ENCODE results near the gene USP44. TPM values are rescaled to one million over a fixed set of nuclear protein-coding genes. Genes with fewer than 3 reads are reported as not detected.

The USP44 gene
- total RNA-seq, 1 experiment from 2014 or later: 0.17 TPM

DNA sequence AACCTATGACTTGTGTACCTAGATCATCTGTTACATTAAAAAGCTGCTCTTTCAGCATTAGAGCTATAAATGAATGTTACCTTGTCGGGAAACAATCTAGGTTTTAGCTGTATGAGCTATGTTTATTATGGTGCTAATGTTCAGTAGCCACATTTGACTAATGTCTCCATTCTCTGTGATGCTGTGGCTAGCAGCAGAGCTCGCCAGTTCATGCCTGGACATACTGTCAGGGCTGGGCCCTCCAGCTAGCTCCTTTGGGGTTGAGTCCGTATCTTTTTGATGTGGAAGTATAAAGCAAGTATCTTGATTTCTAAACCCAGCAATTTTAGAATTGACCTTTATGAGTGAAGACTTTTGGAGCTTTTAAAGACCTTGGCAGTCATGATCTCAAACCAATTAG, 36.1 kb downstream of the USP44 start:
- H3K9me2 ChIP-seq (ENCODE audit: insufficient read depth): no peaks in the 10 kb centered on the region
- no peaks in the 10 kb centered on the region for H3K4me1 ChIP-seq (ENCODE audit: control insufficient read depth in 1 of 2, insufficient read depth in 2 of 2, low read length in 2 of 2)
- H3K4me3 ChIP-seq (replicated peaks in 1 of 2; ENCODE audit: low read depth in 1 of 2, low read length in 2 of 2): no peak overlapping the region
- TF ChIP-seq SP1 (IDR thresholded peaks at IDR 0.05; ENCODE audit: low read depth) (no peak), EZH2phosphoT487 (IDR thresholded peaks at IDR 0.05; ENCODE audit: borderline replicate concordance) (no peak), SRF (IDR thresholded peaks at IDR 0.05; ENCODE audit: low read depth) (no peak), POLR2AphosphoS5 (IDR thresholded peaks at IDR 0.05; ENCODE audit: low read depth, low read length) (no peak), ZNF274 (IDR thresholded peaks at IDR 0.05; ENCODE audit: low read depth, low read length) (no peak), CEBPB (IDR thresholded peaks at IDR 0.05; ENCODE audit: low read depth) (no peak), YY1 (IDR thresholded peaks at IDR 0.05; ENCODE audit: extremely low read depth, insufficient replicate concordance, low read depth, low read length) (no peak), ZFX (IDR thresholded peaks at IDR 0.05) (no peak), TCF7L2 (IDR thresholded peaks at IDR 0.05; ENCODE audit: borderline replicate concordance, extremely low read depth, insufficient read depth, insufficient read length) (no peak), SIN3A (IDR thresholded peaks at IDR 0.05; ENCODE audit: low read depth) (no peak), EGR1 (IDR thresholded peaks at IDR 0.05; ENCODE audit: low read depth) (no peak), ELF1 (IDR thresholded peaks at IDR 0.05; ENCODE audit: borderline replicate concordance, low read depth) (no peak), EZH2 (IDR thresholded peaks at IDR 0.05) (no peak)
- TF ChIP-seq, protein P1, sequence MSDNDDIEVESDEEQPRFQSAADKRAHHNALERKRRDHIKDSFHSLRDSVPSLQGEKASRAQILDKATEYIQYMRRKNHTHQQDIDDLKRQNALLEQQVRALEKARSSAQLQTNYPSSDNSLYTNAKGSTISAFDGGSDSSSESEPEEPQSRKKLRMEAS (IDR thresholded peaks at IDR 0.05): no peak
- TF ChIP-seq, protein P2, sequence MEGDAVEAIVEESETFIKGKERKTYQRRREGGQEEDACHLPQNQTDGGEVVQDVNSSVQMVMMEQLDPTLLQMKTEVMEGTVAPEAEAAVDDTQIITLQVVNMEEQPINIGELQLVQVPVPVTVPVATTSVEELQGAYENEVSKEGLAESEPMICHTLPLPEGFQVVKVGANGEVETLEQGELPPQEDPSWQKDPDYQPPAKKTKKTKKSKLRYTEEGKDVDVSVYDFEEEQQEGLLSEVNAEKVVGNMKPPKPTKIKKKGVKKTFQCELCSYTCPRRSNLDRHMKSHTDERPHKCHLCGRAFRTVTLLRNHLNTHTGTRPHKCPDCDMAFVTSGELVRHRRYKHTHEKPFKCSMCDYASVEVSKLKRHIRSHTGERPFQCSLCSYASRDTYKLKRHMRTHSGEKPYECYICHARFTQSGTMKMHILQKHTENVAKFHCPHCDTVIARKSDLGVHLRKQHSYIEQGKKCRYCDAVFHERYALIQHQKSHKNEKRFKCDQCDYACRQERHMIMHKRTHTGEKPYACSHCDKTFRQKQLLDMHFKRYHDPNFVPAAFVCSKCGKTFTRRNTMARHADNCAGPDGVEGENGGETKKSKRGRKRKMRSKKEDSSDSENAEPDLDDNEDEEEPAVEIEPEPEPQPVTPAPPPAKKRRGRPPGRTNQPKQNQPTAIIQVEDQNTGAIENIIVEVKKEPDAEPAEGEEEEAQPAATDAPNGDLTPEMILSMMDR (IDR thresholded peaks at IDR 0.05 in 2 of 3, conservative IDR thresholded peaks at IDR 0.05 in 1 of 3; ENCODE audit: borderline replicate concordance in 1 of 3, insufficient read depth in 1 of 3, low read depth in 2 of 3, low read length in 2 of 3): no peak
- TF ChIP-seq, protein P3, sequence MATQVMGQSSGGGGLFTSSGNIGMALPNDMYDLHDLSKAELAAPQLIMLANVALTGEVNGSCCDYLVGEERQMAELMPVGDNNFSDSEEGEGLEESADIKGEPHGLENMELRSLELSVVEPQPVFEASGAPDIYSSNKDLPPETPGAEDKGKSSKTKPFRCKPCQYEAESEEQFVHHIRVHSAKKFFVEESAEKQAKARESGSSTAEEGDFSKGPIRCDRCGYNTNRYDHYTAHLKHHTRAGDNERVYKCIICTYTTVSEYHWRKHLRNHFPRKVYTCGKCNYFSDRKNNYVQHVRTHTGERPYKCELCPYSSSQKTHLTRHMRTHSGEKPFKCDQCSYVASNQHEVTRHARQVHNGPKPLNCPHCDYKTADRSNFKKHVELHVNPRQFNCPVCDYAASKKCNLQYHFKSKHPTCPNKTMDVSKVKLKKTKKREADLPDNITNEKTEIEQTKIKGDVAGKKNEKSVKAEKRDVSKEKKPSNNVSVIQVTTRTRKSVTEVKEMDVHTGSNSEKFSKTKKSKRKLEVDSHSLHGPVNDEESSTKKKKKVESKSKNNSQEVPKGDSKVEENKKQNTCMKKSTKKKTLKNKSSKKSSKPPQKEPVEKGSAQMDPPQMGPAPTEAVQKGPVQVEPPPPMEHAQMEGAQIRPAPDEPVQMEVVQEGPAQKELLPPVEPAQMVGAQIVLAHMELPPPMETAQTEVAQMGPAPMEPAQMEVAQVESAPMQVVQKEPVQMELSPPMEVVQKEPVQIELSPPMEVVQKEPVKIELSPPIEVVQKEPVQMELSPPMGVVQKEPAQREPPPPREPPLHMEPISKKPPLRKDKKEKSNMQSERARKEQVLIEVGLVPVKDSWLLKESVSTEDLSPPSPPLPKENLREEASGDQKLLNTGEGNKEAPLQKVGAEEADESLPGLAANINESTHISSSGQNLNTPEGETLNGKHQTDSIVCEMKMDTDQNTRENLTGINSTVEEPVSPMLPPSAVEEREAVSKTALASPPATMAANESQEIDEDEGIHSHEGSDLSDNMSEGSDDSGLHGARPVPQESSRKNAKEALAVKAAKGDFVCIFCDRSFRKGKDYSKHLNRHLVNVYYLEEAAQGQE (IDR thresholded peaks at IDR 0.05; ENCODE audit: low read depth): no peak
- TF ChIP-seq, protein P4, sequence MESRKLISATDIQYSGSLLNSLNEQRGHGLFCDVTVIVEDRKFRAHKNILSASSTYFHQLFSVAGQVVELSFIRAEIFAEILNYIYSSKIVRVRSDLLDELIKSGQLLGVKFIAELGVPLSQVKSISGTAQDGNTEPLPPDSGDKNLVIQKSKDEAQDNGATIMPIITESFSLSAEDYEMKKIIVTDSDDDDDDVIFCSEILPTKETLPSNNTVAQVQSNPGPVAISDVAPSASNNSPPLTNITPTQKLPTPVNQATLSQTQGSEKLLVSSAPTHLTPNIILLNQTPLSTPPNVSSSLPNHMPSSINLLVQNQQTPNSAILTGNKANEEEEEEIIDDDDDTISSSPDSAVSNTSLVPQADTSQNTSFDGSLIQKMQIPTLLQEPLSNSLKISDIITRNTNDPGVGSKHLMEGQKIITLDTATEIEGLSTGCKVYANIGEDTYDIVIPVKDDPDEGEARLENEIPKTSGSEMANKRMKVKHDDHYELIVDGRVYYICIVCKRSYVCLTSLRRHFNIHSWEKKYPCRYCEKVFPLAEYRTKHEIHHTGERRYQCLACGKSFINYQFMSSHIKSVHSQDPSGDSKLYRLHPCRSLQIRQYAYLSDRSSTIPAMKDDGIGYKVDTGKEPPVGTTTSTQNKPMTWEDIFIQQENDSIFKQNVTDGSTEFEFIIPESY (IDR thresholded peaks at IDR 0.05; ENCODE audit: extremely low read depth, insufficient replicate concordance, low read length): no peak
- TF ChIP-seq, protein P5, sequence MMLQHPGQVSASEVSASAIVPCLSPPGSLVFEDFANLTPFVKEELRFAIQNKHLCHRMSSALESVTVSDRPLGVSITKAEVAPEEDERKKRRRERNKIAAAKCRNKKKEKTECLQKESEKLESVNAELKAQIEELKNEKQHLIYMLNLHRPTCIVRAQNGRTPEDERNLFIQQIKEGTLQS (IDR thresholded peaks at IDR 0.05): no peak
- ATAC-seq: no peak
- CTCF ChIA-PET: no interaction called here
- H3K4me2 ChIP-seq (ENCODE audit: low read length): no peak overlapping the region
- POLR2A ChIA-PET: no interaction called here
- H3K79me2 ChIP-seq (ENCODE audit: insufficient read depth, low read length): peaks cover 4% of the 10 kb centered on the region; the same call in 1 of the 2 replicates
- peaks cover 32 to 36% of the 10 kb centered on the region in 2 experiments for H3K36me3 ChIP-seq (ENCODE audit: control insufficient read depth in 1 of 2, insufficient read depth in 2 of 2, low read length in 2 of 2)
- H4K20me1 ChIP-seq (ENCODE audit: insufficient read depth): no peaks in the 10 kb centered on the region
- no peaks in the 10 kb centered on the region for H3K27me3 ChIP-seq (ENCODE audit: insufficient read depth, low read length)
- BruUV-seq (replicated peaks): no TSS peak
- no peaks in the 10 kb centered on the region for H3K9me3 ChIP-seq (ENCODE audit: control insufficient read depth in 1 of 2, insufficient read depth in 1 of 2, low read depth in 1 of 2, low read length in 2 of 2)
- no peak overlapping the region for H3K9ac ChIP-seq (ENCODE audit: low read length)
- no peak for DNase-seq (ENCODE audit: low read depth, low spot score)
- intact Hi-C loops (cut with micrococcal nuclease): no loop called here
- RAD21 ChIA-PET (ENCODE audit: low non-redundant PET in 1 of 2, low total read pairs in 2 of 2, uncharacterized antibody in 2 of 2, unreplicated experiment in 2 of 2): no interaction called here
- no peak overlapping the region for H3K27ac ChIP-seq (ENCODE audit: low read depth, low read length)
- H2AFZ ChIP-seq (ENCODE audit: low read depth, low read length, poor library complexity, severe bottlenecking): no peak overlapping the region
